ENCODE measurements around the gene CCNL2. TPM values are rescaled to one million over a fixed set of nuclear protein-coding genes. Genes with fewer than 3 reads are reported as not detected.
"Not testable (repeated sequence)": the region's sequence is repeated elsewhere in the genome, so short reads cannot be mapped to it uniquely, and the experiment has no call there.

The CCNL2 gene
- total RNA-seq = 100 to 1,000 TPM in 1 of 6 donors, 10 to 100 TPM in 5; 49.2 to 124 (median 77.1) TPM
- polyA plus RNA-seq = 100 to 1,000 TPM; 270 to 409 TPM

GRCh38 chr1:1399187-1399871 lies at the start of gene CCNL2:
Gene CCNL2, minus strand, starts transcription at chr1:1399335. Its CDS starts 29 bp downstream, at chr1:1399306.
- peak; percentile 98 to 100 (median 99) for DNase-seq
- peak; percentile 95 to 99 (median 96) for ATAC-seq
- Histone ChIP-seq H3K27me3 (no peaks in the 10 kb centered on the region), H3K9me3 (no peaks in the 10 kb centered on the region), H3K27ac (peak within 1 kb of the TSS; percentile 57 to 73 (median 72)), H3K4me1 (peaks cover 4 to 19% (median 17%) of the 10 kb centered on the region in 3 donors), H3K36me3 (peaks cover 0 to 29% (median 13%) of the 10 kb centered on the region in 3 donors), H3K4me3 (peak within 1 kb of the TSS; percentile 83 to 100 (median 95))
- intact Hi-C loops (cut with DNase I) = no loop called here
- no peak for FAIRE-seq
- TF ChIP-seq CTCF (IDR thresholded peaks at IDR 0.05) = peak; percentile 30 to 67 (median 56)
- WGBS, 2 donors = 0 to 1% methylated on average over 78 to 86 of the region's 86 CpGs

- H3K36me3 ChIP-seq; H3K27ac ChIP-seq; H3K27me3 ChIP-seq; H3K4me1 ChIP-seq; ATAC-seq; H3K9me3 ChIP-seq; DNase-seq; intact Hi-C loops (cut with DNase I); H3K4me3 ChIP-seq; FAIRE-seq: not testable (repeated sequence)
- WGBS, 2 donors = 90 to 93% methylated on average over 17 to 19 of the region's 19 CpGs
Observed at GRCh38 chr1:1446631-1447030, 47.5 kb upstream of the CCNL2 start.

- no peaks in the 10 kb centered on the region for H3K27me3 ChIP-seq
- 57 to 61% methylated on average over 32 of the region's 32 CpGs for WGBS, 2 donors
- intact Hi-C loops (cut with DNase I) = loop anchor here in 2 of 3 donors (5.0 kb wide), 2 partner anchors 40 to 55 kb away; no protein-coding TSS in a partner anchor
- H3K4me1 ChIP-seq = peaks cover 23 to 27% (median 24%) of the 10 kb centered on the region in 3 donors
- H3K4me3 ChIP-seq = no peak overlapping the region
- peak; percentile 72 to 88 (median 80) for DNase-seq
- no peaks in the 10 kb centered on the region for H3K9me3 ChIP-seq
- TF ChIP-seq CTCF (IDR thresholded peaks at IDR 0.05) = no peak
- peak; percentile 43 to 61 (median 55) for ATAC-seq
- FAIRE-seq = no peak
- peak overlapping the region in 3 of 4 donors; percentile 20 to 53 (median 33) for H3K27ac ChIP-seq
- no peaks in the 10 kb centered on the region for H3K36me3 ChIP-seq
Observed at GRCh38 chr1:1442069-1442770, 43.1 kb upstream of the CCNL2 start.

GRCh38 chr1:1441002-1441888 lies 42.1 kb upstream of the CCNL2 start:
- DNase-seq (peak; percentile 44 to 87 (median 72)), FAIRE-seq (no peak), ATAC-seq (peak; percentile 63 to 72 (median 65))
- Histone ChIP-seq H3K4me1 (peaks cover 33 to 34% (median 33%) of the 10 kb centered on the region in 3 donors), H3K4me3 (no peak overlapping the region), H3K27me3 (no peaks in the 10 kb centered on the region), H3K9me3 (no peaks in the 10 kb centered on the region), H3K36me3 (no peaks in the 10 kb centered on the region), H3K27ac (peak overlapping the region in 2 of 4 donors; percentile 20 to 53)
- WGBS, 2 donors = 20 to 25% methylated on average over 29 of the region's 29 CpGs
- intact Hi-C loops (cut with DNase I) = loop anchor here in 2 of 3 donors (5.0 kb wide), 2 partner anchors 39 to 56 kb away; no protein-coding TSS in a partner anchor
- peak; percentile 80 to 93 (median 88) for TF ChIP-seq CTCF (IDR thresholded peaks at IDR 0.05)
